ENCODE data around the gene RIMS1. TPM values are rescaled to one million over a fixed set of nuclear protein-coding genes. Genes with fewer than 3 reads are reported as not detected.

The RIMS1 gene
- total RNA-seq, 1 donor from 2014 or later: 5.2 TPM

- no peak for DNase-seq (ENCODE audit: extremely low spot score in 2 of 2)
- no peak overlapping the region for H3K27ac ChIP-seq
- H3K36me3 ChIP-seq: no peaks in the 10 kb centered on the region
- H3K4me1 ChIP-seq: no peaks in the 10 kb centered on the region
- TF ChIP-seq CTCF (IDR thresholded peaks at IDR 0.05) (no peak), POLR2AphosphoS5 (IDR thresholded peaks at IDR 0.05; ENCODE audit: insufficient read depth in 1 of 2, low read depth in 1 of 2) (no peak)
- H3K27me3 ChIP-seq: no peaks in the 10 kb centered on the region
- no peak overlapping the region for H3K4me3 ChIP-seq
- H3K9me3 ChIP-seq: no peaks in the 10 kb centered on the region
- intact Hi-C loops (cut with DNase I): no loop called here
Observed at GRCh38 chr6:72374172-72374571, 487.8 kb downstream of the RIMS1 start.

- Histone ChIP-seq H3K4me1 (no peaks in the 10 kb centered on the region), H3K27ac (no peak overlapping the region), H3K9me3 (no peaks in the 10 kb centered on the region), H3K27me3 (no peaks in the 10 kb centered on the region), H3K4me3 (no peak overlapping the region), H3K36me3 (no peaks in the 10 kb centered on the region)
- intact Hi-C loops (cut with DNase I): no loop called here
- DNase-seq (ENCODE audit: extremely low spot score in 2 of 2): no peak
- no peak for TF ChIP-seq CTCF (IDR thresholded peaks at IDR 0.05)
- TF ChIP-seq POLR2AphosphoS5 (IDR thresholded peaks at IDR 0.05; ENCODE audit: insufficient read depth in 1 of 2, low read depth in 1 of 2): no peak
- no peak for TF ChIP-seq POLR2A (IDR thresholded peaks at IDR 0.05)
Observed at GRCh38 chr6:72374857-72375256, 488.5 kb downstream of the RIMS1 start.

GRCh38 chr6:72376736-72377135 is 490.4 kb downstream of the RIMS1 start:
- intact Hi-C loops (cut with DNase I): no loop called here
- no peaks in the 10 kb centered on the region for H3K4me1 ChIP-seq
- H3K27me3 ChIP-seq: no peaks in the 10 kb centered on the region
- H3K27ac ChIP-seq: no peak overlapping the region
- TF ChIP-seq POLR2AphosphoS5 (IDR thresholded peaks at IDR 0.05; ENCODE audit: insufficient read depth in 1 of 2, low read depth in 1 of 2) (no peak), CTCF (IDR thresholded peaks at IDR 0.05) (no peak), POLR2A (IDR thresholded peaks at IDR 0.05) (no peak)
- H3K9me3 ChIP-seq: no peaks in the 10 kb centered on the region
- H3K36me3 ChIP-seq: no peaks in the 10 kb centered on the region
- H3K4me3 ChIP-seq: no peak overlapping the region
- DNase-seq (ENCODE audit: extremely low spot score in 2 of 2): no peak

- TF ChIP-seq POLR2AphosphoS5 (IDR thresholded peaks at IDR 0.05; ENCODE audit: insufficient read depth in 1 of 2, low read depth in 1 of 2): no peak
- Histone ChIP-seq H3K4me3 (no peak overlapping the region), H3K9me3 (no peaks in the 10 kb centered on the region), H3K27ac (no peak overlapping the region), H3K4me1 (no peaks in the 10 kb centered on the region), H3K36me3 (no peaks in the 10 kb centered on the region), H3K27me3 (no peaks in the 10 kb centered on the region)
- DNase-seq (ENCODE audit: extremely low spot score in 2 of 2): no peak
- intact Hi-C loops (cut with DNase I): no loop called here
Observed at GRCh38 chr6:72381076-72381475, 494.7 kb downstream of the RIMS1 start.

GRCh38 chr6:72382602-72383529 is 496.5 kb downstream of the RIMS1 start:
- H3K36me3 ChIP-seq: no peaks in the 10 kb centered on the region
- no peak overlapping the region for H3K4me3 ChIP-seq
- TF ChIP-seq CTCF (IDR thresholded peaks at IDR 0.05) (no peak), POLR2A (IDR thresholded peaks at IDR 0.05) (no peak), POLR2AphosphoS5 (IDR thresholded peaks at IDR 0.05; ENCODE audit: insufficient read depth in 1 of 2, low read depth in 1 of 2) (no peak)
- H3K9me3 ChIP-seq: no peaks in the 10 kb centered on the region
- intact Hi-C loops (cut with DNase I): no loop called here
- no peak for DNase-seq (ENCODE audit: extremely low spot score in 2 of 2)
- no peaks in the 10 kb centered on the region for H3K4me1 ChIP-seq
- no peak overlapping the region for H3K27ac ChIP-seq
- H3K27me3 ChIP-seq: no peaks in the 10 kb centered on the region
